Hepatocyte (in vitro differentiated cells): Measurements from ENCODE around the gene TMEM134. TPM values are rescaled to one million over a fixed set of nuclear protein-coding genes. Genes with fewer than 3 reads are reported as not detected.

Source experiments
- DNase-seq: peaks from one replicate; pipeline ENCODE4 v3.0.0-alpha.2; 2016; ENCODE audit warnings: low spot score
- H2AFZ ChIP-seq: fragments of 200-600 bp; sonication (generic); 2 replicates; pipeline ENCODE4 v1.6.0; 2016; ENCODE audit warnings: antibody characterized with exemption, mild to moderate bottlenecking
- H3K27ac ChIP-seq: fragments of 200-600 bp; sonication (generic); 2 replicates; pipeline ENCODE4 v1.5.1; 2016; ENCODE audit warnings: mild to moderate bottlenecking
- H3K27me3 ChIP-seq: fragments of 200-600 bp; sonication (generic); 2 replicates; pipeline ENCODE4 v1.6.1; 2016
- H3K36me3 ChIP-seq: fragments of 200-600 bp; sonication (generic); replicated peaks from 2 replicates; pipeline ENCODE4 v1.5.1; 2016; ENCODE audit warnings: low read depth; ENCODE audit not compliant: insufficient read depth
- H3K4me1 ChIP-seq: fragments of 200-600 bp; sonication (generic); 2 replicates; pipeline ENCODE4 v1.5.1; 2016; ENCODE audit warnings: mild to moderate bottlenecking, moderate library complexity; ENCODE audit not compliant: insufficient read depth
- H3K4me2 ChIP-seq: fragments of 200-600 bp; sonication (generic); 2 replicates; pipeline ENCODE4 v1.6.0; 2016
- H3K4me3 ChIP-seq: fragments of 200-600 bp; sonication (generic); 2 replicates; pipeline ENCODE4 v1.5.1; 2016; ENCODE audit warnings: mild to moderate bottlenecking
- H3K79me2 ChIP-seq: fragments of 200-600 bp; sonication (generic); 2 replicates; pipeline ENCODE4 v1.6.0; 2017; ENCODE audit warnings: mild to moderate bottlenecking
- H3K9me2 ChIP-seq: fragments of 200-600 bp; sonication (generic); replicated peaks from 2 replicates; pipeline ENCODE4 v1.6.0; 2017; ENCODE audit warnings: mild to moderate bottlenecking; ENCODE audit not compliant: insufficient read depth
- H3K9me3 ChIP-seq: fragments of 200-600 bp; sonication (generic); 2 replicates; pipeline ENCODE4 v1.5.1; 2016; ENCODE audit warnings: low read depth, mild to moderate bottlenecking
- H4K20me1 ChIP-seq: fragments of 200-600 bp; sonication (generic); 2 replicates; pipeline ENCODE4 v1.6.0; 2016; ENCODE audit warnings: mild to moderate bottlenecking; ENCODE audit not compliant: insufficient read depth, poor library complexity, severe bottlenecking
- EZH2 ChIP-seq: fragments of 200-600 bp; sonication (generic); IDR thresholded peaks from 2 replicates; pipeline ENCODE4 v1.6.1; 2016; ENCODE audit warnings: antibody characterized with exemption, mild to moderate bottlenecking, borderline replicate concordance
- EZH2phosphoT487 ChIP-seq: fragments of 200-600 bp; sonication (generic); IDR thresholded peaks from one replicate; pipeline ENCODE4 v1.6.1; 2018; ENCODE audit warnings: antibody characterized with exemption, mild to moderate bottlenecking, low read depth, moderate library complexity; ENCODE audit not compliant: unreplicated experiment, severe bottlenecking
- WGBS: methylation state at CpG from one replicate; pipeline ENCODE4 v1.1.6; 2016; ENCODE audit warnings: low lambda C conversion rate; ENCODE audit errors: missing lambda C conversion rate; 5-methylcytosine and 5-hydroxymethylcytosine counted together
- polyA plus RNA-seq: library from polyadenylated mRNA; unstranded; fragments of >200 nt; fragmentation: Nextera tagmentation; extraction: Ambion mirVana; gene quantifications from 2 replicates; pipeline ENCODE4 v1.2.1, GENCODE V29; 2016
- total RNA-seq: library from RNA; depleted of rRNA; stranded (reverse); fragments of >200 nt; gene quantifications from 2 replicates; pipeline ENCODE4 v1.2.3, GENCODE V29; 2014
- TF ChIP-seq, protein P1 (sequence below): fragments of 200-600 bp; sonication (generic); IDR thresholded peaks from 2 replicates; pipeline ENCODE4 v1.5.1; 2016; ENCODE audit warnings: antibody characterized with exemption, mild to moderate bottlenecking; ENCODE audit not compliant: poor library complexity

TMEM134 gene
- total and polyA plus RNA-seq, 2 experiments from 2014 or later: 43.2 to 93.7 TPM

DNA sequence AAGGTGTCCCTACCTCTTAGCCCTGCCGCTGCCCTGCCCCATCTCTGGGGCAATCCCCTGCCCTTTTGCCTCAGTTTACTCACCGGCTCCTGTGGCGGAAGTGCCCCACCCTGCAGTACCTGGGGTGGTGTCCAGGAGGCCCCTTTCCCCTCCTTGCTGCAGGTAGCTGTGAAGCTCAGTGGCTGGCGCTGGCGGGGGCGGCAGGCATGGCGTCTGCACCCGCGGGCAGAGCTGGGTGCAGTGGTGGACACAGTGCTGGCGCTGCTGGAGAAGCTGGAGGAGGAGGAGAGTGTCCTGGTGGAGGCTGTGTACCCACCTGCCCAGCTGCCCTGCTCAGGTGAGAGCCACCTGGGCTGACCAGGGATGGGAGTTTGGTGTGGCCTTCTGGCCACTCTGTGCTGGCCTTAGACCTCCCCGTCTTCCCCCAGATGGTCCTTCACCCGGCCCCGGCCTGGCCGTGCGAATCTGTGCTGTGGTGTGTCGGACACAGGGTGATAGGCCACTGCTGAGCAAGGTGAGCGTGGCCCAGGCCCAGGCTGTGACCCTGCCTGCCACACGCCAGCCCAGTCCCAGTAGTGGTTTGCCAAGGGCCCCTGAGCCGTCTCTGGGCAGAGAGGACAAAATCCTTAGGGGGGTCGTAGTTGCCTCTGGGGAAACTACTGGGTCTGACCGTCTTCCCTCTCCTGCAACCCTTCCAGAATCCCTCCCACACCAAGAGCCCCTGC lies 49.6 kb downstream of the TMEM134 start:
- TF ChIP-seq EZH2 (no peak), EZH2phosphoT487 (no peak)
- TF ChIP-seq, protein P1, sequence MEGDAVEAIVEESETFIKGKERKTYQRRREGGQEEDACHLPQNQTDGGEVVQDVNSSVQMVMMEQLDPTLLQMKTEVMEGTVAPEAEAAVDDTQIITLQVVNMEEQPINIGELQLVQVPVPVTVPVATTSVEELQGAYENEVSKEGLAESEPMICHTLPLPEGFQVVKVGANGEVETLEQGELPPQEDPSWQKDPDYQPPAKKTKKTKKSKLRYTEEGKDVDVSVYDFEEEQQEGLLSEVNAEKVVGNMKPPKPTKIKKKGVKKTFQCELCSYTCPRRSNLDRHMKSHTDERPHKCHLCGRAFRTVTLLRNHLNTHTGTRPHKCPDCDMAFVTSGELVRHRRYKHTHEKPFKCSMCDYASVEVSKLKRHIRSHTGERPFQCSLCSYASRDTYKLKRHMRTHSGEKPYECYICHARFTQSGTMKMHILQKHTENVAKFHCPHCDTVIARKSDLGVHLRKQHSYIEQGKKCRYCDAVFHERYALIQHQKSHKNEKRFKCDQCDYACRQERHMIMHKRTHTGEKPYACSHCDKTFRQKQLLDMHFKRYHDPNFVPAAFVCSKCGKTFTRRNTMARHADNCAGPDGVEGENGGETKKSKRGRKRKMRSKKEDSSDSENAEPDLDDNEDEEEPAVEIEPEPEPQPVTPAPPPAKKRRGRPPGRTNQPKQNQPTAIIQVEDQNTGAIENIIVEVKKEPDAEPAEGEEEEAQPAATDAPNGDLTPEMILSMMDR: no peak
- Histone ChIP-seq H4K20me1 (no peaks in the 10 kb centered on the region), H3K9me2 (no peaks in the 10 kb centered on the region), H3K36me3 (no peaks in the 10 kb centered on the region), H2AFZ (no peak overlapping the region), H3K27ac (no peak overlapping the region), H3K4me1 (peaks cover 14% of the 10 kb centered on the region), H3K4me2 (peak overlapping the region; percentile 94), H3K27me3 (no peaks in the 10 kb centered on the region), H3K9me3 (no peaks in the 10 kb centered on the region), H3K4me3 (no peak overlapping the region), H3K79me2 (no peaks in the 10 kb centered on the region)
- no peak for DNase-seq
- 94% methylated on average over 21 of the region's 21 CpGs for WGBS

DNA sequence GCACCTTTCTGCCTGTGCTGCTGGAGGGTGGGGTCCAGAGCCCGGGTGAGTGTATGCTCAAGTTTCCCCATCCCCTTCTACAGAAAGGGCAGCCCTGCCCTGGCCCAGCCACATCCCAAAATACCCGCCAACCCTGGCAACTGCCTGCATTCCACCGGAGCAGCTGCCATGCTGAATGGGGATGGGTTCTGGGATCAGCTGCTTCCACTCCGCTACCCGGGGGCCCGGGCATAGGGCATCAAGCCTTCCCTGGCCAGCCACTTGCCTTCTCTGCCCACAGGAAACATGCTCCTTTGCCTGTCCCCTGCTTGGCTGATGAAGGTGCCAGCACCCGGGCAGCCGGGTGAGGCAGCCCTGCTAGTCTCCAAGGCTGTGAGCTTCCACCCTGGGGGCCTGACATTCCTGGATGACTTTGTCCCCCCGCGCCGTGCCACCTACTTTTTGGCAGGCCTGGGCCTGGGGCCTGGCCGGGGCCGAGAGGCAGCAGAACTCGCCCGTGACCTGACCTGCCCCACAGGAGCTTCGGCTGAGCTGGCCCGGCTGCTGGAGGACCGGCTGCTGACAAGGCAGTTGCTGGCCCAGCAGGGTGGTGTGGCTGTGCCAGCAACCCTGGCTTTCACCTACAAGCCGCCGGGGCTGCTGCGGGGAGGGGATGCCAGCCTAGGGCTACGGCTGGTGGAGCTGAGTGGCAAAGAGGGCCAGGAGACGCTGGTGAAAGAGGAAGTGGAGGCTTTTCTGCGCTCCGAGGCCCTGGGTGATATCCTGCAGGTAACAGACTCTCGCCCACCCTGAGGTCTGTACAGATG lies 50.4 kb downstream of the TMEM134 start:
- Histone ChIP-seq H3K4me3 (no peak overlapping the region), H3K4me1 (peaks cover 14% of the 10 kb centered on the region), H4K20me1 (no peaks in the 10 kb centered on the region), H3K79me2 (no peaks in the 10 kb centered on the region), H3K27me3 (no peaks in the 10 kb centered on the region), H2AFZ (no peak overlapping the region), H3K9me3 (no peaks in the 10 kb centered on the region), H3K36me3 (no peaks in the 10 kb centered on the region), H3K9me2 (no peaks in the 10 kb centered on the region), H3K4me2 (no peak overlapping the region), H3K27ac (no peak overlapping the region)
- WGBS: 93% methylated on average over 26 of the region's 26 CpGs
- DNase-seq: no peak
- no peak for TF ChIP-seq EZH2phosphoT487
- no peak for TF ChIP-seq EZH2
- TF ChIP-seq, protein P1: no peak

DNA sequence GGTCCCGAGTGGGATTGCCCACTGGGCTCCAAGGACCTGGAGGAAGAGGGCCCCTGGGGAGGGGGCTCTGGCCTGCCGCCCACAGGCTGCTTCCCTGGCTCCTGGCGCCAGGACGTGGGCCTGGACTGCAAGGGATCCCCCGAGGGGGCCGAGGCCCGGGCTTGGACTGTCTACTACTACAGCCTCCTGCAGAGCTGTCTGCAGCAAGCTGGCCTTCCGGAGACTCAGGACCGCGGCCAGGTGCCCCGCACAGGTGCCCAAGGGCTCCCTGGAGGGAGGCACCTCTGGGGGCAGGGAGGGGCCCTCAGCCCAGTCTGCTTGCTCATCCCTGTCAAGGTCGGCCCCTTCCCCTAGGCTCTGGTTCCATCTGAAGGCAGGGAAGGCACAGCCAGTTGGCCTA lies 51.6 kb downstream of the TMEM134 start:
- peaks cover 14% of the 10 kb centered on the region for H3K4me1 ChIP-seq
- no peaks in the 10 kb centered on the region for H3K9me2 ChIP-seq
- no peak for TF ChIP-seq EZH2
- no peak for TF ChIP-seq EZH2phosphoT487
- TF ChIP-seq, protein P1: no peak
- no peak overlapping the region for H3K4me3 ChIP-seq
- H3K27me3 ChIP-seq: no peaks in the 10 kb centered on the region
- H3K9me3 ChIP-seq: no peaks in the 10 kb centered on the region
- 86% methylated on average over 12 of the region's 12 CpGs for WGBS
- no peak overlapping the region for H3K27ac ChIP-seq
- no peaks in the 10 kb centered on the region for H3K36me3 ChIP-seq
- H4K20me1 ChIP-seq: no peaks in the 10 kb centered on the region
- no peaks in the 10 kb centered on the region for H3K79me2 ChIP-seq
- no peak overlapping the region for H2AFZ ChIP-seq
- DNase-seq: no peak
- no peak overlapping the region for H3K4me2 ChIP-seq
